GM18520 (cell line): ENCODE data around the gene TNFRSF8.
"Not testable (repeated sequence)": the region's sequence is repeated elsewhere in the genome, so short reads cannot be mapped to it uniquely, and the experiment has no call there.

Source experiments
- ATAC-seq: cut with Tn5 transposase; IDR thresholded peaks from one replicate; pipeline ENCODE4 v1.9.1; 2021; ENCODE audit not compliant: unreplicated experiment

Gene TNFRSF8

GRCh38 chr1:12038356-12039163 is 24.5 kb upstream of the TNFRSF8 start:
- ATAC-seq = no peak

DNA sequence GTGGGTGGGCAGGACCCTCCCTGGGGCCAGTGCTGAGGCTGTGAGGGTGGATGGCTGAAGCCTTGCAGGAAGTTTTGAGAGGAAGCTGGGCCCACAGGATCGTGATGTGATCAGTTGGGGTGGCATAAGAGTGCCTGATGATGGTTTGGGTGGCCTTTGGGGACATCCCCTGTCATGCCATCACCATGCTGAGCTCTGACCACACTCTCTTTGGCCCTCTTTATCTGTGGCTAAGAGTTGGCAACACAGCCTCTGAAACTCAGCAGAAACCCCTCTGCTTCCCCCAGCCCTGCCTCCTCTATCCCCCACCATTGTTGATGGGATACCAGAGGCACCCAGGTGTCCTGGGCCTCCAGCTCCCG is 24.0 kb upstream of the TNFRSF8 start:
- no peak for ATAC-seq

DNA sequence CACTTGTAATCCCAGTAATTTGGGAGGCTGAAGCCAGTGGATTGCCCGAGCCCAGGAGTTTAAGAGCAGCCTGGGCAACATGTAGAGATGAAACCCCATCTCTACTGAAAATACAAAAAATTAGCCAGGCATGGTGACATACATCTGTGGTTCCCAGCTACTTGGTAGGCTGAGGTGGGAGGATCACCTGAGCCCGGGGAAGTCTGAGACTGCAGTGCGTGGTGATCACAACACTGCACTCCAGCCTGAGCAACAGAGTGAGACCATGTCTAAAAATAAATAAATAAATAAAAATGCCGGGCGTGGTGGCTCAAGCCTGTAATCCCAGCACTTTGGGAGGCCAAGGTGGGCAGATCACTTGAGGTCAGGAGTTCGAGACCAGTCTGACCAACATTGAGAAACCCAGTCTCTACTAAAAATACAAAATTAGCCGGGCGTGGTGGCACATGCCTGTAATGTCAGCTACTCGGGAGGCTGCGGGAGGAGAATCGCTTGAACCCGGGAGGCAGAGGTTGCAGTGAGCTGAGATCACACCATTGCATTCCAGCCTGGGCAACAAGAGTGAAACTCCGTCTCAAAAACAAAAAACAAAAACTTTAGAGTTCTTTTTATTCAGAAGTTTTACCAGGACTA is 23.2 kb upstream of the TNFRSF8 start:
- not testable (repeated sequence) for ATAC-seq

DNA sequence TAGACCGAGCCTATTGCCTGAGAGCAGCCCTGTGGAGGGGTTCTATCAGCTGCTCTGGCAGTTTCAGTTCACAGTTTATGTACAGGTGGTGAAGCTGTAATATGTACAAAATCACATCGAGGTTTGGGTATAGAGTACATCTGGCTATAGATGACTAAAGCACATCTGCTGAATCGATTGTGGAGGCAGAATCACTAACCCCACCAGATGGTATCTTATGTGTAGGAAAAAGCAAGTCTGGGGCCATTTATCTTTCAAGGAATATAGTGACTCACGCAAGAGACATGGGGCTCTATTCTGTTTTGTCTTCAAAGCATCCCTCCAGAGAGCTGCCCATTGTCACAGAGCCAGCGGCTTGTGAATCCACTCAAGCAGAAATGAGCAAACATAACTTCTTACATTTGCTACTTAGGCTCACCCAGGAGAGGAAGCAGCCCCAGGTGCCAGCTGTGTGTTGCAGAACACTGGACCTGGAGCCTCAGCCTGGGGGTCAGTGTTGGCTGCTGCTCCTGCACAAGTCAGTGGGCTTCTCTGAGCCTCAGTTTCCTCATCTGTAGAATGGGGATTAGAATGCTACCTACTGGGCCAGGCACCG is 22.5 kb upstream of the TNFRSF8 start:
- ATAC-seq = peak; percentile 66

DNA sequence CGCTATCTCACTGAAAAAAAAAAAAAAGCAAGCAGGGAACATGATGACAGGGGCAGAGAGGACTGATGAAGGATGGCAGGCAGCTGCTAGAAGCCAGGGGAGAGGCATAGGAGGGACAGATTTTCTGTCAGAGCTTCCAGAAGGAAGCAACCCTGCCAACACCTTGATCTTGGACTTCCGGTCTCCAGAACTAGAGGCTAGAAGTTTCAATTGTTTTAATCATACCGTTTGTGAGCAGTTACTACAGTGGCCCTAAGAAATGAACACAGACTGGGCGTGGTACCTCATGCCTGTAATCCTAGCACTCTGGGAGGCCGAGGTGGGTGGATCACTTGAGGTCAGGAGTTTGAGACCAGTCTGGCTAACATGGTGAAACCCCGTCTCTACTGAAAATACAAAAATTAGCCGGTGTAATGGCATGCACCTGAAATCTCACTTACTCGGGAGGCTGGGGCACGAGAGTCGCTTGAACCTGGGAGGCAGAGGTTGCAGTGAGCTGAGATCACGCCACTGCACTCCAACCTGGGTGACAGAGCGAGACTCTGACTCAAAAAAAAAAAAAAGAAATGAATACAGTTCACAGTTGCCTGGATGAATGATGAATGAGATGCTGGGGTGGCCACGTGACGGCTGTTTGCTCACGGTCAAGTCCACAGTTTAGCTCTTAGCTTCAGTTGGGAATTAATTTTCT is 18.8 kb upstream of the TNFRSF8 start:
- not testable (repeated sequence) for ATAC-seq

GRCh38 chr1:12046749-12047119 is 16.4 kb upstream of the TNFRSF8 start:
- no peak for ATAC-seq

DNA sequence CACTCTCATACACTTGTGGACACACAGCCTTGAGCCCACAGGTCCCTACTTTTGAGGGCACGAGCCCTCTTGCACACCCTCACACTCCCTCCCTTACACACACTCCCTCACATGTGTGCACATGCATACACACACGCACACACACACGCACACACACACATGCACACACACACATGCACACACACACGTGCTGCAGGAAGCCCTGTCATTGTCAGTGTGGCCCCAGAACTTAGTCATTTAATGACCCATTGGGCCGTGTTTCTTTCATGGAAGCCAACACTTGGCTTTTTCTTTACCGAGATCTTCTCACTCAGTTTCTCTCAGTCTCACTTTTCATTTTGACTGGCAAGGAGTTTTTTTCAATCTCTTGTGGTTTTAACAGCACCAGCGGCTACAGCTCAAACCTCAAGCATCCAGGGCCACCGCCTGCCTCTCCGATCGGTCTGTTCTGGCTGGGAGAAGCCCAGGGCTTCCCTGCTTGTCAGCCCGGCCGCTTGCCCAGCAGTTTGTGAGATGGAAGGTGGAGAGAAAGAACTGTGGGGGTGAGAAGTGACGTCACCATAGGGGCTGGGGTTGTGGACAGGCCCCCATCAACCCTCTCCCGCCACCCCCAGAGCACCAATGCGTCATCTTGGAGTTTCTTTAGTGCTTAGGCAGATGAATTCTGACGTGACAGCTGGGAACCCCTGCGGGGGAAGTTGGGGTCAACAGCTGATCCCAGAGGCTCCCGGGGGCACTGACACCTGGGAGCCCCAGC is 15.8 kb upstream of the TNFRSF8 start:
- ATAC-seq = peak; percentile 38

DNA sequence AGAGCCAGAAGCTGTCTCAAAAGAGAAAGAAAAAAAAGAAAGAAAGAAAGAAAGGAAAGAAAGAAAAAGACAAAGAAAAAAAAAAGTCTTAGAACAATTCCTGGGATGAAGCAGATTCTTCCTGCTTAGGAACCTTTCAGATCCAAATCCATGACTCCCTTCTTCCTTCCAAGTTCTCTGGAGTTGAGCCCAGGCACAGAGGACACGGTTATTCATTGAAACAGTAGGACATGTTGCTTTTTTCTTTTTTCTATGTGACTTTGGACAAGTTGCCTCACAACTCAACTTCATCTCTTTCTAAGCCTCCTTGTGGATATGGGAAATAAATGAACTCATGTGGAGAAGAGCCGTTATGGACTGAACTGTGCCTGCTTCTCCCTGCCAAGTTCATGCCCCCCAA is 14.7 kb upstream of the TNFRSF8 start:
- ATAC-seq = no peak

GRCh38 chr1:12049616-12050015 is 13.5 kb upstream of the TNFRSF8 start:
- ATAC-seq = no peak

GRCh38 chr1:12051361-12051760 is 11.7 kb upstream of the TNFRSF8 start:
- ATAC-seq = no peak

GRCh38 chr1:12052008-12052573 is 11.0 kb upstream of the TNFRSF8 start:
- peak; percentile 40 for ATAC-seq

DNA sequence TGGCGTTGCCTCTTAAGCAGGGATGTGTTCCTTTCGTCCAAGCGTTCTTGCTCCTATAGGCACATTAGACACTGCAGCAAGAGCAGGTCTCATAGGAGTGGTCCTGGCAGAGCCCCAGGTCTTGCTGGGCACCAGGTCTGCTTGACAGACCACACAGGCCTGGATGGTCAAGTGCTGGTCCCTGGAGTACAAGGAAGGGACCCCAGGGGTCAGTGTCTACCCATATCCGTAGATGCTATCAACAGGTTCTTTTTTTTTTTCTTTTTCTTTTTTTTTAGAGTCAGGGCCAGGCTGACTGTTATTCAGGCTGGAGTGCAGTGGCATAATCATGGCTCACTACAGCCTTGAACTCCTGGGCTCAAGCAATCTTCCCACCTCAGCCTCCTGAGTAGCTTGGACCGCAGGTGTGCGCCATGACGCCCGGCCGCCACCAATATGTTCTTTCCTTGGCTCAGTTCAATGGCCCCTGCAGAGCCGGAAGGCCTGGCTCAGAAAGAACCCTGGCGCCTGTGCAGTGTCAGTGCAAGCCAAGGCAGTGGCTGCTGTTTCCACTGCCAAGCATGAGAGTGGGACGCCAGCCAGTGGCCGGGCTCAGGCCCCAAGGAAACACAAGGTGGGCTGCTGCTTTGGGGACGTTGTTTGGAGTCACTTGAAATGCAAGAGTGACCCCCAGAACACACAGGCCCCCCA is 10.0 kb upstream of the TNFRSF8 start:
- no peak for ATAC-seq

- ATAC-seq = peak; percentile 25
Measured at GRCh38 chr1:12053752-12054548, 9.2 kb upstream of the TNFRSF8 start.

DNA sequence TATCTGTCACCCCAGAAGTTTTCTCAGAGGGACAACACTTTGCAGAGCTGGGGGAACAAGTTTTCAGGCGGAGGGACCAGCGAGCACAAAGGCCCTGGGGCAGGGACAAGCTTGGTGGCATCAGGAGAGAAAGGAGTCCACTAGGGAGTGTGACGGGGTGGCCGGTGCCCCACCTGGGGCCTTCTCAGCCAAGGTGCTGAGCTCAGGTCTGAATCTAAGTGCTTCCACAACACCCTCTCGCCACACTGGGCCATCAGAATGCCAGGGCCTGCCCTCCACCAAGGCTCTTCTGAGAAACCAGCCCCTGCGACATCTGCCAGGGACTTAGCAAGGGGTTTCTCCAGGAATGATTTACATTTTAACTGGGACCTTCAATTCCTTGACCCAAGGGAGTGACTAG is 7.8 kb upstream of the TNFRSF8 start:
- no peak for ATAC-seq

DNA sequence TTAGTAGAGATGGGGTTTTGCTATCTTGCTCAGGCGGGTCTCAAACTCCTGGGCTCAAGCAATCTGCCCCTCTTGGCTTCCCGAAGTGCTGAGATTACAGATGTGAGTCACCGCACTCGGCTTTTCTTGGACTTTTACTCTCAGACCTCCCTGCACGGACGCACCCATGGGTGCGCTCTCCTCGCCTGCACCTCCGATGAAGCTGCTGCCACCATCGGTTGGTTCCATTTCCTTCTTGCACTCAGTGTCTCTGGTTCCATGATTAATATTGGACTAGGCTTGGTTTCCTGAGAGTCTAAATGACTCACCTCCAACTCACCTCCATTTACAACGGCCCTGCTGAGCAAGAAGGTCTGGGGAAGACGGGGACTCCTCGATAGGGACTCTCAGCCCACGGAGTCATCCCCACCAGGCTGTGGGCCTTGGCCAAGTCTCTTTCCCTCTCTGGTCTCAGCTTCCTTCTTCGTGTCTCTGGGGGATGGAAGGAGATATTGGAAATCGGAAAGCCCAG is 6.7 kb upstream of the TNFRSF8 start:
- no peak for ATAC-seq

GRCh38 chr1:12057382-12057781 is 5.7 kb upstream of the TNFRSF8 start:
- no peak for ATAC-seq

DNA sequence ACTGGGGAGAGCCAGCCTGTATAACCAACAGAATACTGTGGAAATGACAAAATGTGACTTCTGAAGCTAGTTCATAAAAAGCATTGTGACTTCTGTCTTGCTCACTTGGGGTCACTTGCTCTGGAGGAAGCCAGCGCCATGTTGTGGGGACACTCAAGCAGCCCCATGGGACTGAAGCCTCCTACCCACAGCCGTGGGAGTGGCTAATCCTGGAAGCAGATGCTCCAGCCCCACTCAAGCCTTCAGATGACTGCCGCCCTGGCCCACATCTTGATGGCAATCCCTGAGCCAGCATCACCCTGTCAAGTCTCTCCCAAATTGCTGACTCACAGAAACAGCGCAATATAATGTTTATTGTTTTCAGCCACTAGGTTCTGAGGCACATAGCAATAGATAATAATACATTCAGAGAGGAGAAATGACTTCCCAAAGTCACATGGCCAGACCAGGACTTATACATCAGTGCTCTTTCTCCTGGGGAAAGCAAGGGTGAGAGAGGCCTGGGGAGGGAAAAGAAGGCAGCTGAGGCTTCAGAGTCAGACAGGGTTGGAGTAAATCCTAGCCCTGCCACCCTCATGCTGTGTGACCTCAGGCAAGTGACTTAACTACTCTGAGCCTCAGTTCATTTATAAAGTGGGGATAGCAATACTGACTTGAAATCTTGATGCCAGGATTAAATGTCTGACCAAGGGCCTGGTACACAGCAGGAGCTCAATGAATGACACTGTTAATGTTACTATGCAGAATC is 5.0 kb upstream of the TNFRSF8 start:
- ATAC-seq = no peak

DNA sequence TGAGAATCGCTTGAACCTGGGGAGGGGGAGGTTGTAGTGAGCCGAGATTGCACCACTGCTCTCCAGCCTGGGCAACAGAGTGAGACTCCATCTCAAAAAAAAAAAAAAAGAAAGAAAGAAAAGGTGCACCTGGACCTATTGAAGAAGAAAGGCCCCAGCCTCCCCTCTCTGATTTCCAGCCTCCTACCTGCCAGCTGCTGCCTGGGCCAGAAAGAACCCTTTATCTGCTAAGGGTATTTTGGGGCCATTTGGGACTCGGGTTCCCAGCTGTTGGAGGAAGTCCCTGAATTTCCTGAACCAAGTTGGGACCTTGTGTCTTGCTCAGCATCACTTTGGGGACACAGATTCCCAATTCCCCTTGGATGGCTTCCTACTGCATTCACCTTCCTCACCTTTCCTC is 3.9 kb upstream of the TNFRSF8 start:
- ATAC-seq = no peak
